Measurements from ENCODE around the gene STK16. TPM values are rescaled to one million over a fixed set of nuclear protein-coding genes. Genes with fewer than 3 reads are reported as not detected.

Gene STK16
- total and polyA plus RNA-seq, 2 of the 13 experiments (the other 11 are each of a cell fraction or from before 2014, with no cell fraction given): 28.0 to 50.9 TPM

- TF ChIP-seq ZNF615 (CRISPR knock-in tag; IDR thresholded peaks at IDR 0.05; ENCODE audit: borderline replicate concordance) (0 out of 2 replicates have a peak, but pooled peaks have one; percentile 7), ZNF672 (CRISPR knock-in tag; IDR thresholded peaks at IDR 0.05) (no peak), MLXIP (CRISPR knock-in tag; IDR thresholded peaks at IDR 0.05; ENCODE audit: borderline replicate concordance) (no peak), ZSCAN22 (CRISPR knock-in tag; IDR thresholded peaks at IDR 0.05) (no peak), RAD51 (IDR thresholded peaks at IDR 0.05; ENCODE audit: borderline replicate concordance) (no peak), U2AF1 (optimal IDR thresholded peaks at IDR 0.05; ENCODE audit: low read depth, low read length) (peak; percentile 3), KMT2B (CRISPR knock-in tag; IDR thresholded peaks at IDR 0.05) (no peak), THRA (CRISPR knock-in tag; IDR thresholded peaks at IDR 0.05; ENCODE audit: borderline replicate concordance) (no peak), ATF2 (CRISPR knock-in tag; IDR thresholded peaks at IDR 0.05) (no peak), ZXDC (CRISPR knock-in tag; IDR thresholded peaks at IDR 0.05) (0 out of 2 replicates have a peak, but pooled peaks have one; percentile 9), EED (CRISPR knock-in tag; IDR thresholded peaks at IDR 0.05) (peak; percentile 13; the same call in 1 of the 2 replicates), LBX2 (CRISPR knock-in tag; IDR thresholded peaks at IDR 0.05; ENCODE audit: borderline replicate concordance) (no peak), HNF1B (CRISPR knock-in tag; IDR thresholded peaks at IDR 0.05) (peak; percentile 62; the same call in 1 of the 2 replicates), PHB2 (IDR thresholded peaks at IDR 0.05; ENCODE audit: partially characterized antibody) (no peak), TRAFD1 (CRISPR knock-in tag; IDR thresholded peaks at IDR 0.05; ENCODE audit: borderline replicate concordance) (no peak)
Observed at GRCh38 chr2:219207134-219207883, 38.0 kb upstream of the STK16 start (continued).
